HG02981 (cell line): ENCODE measurements around the gene CD48.

ENCODE experiments used
- ATAC-seq: cut with Tn5 transposase; IDR thresholded peaks from one replicate; pipeline ENCODE4 v1.9.1; 2021; ENCODE audit warnings: mild to moderate bottlenecking, moderate library complexity; ENCODE audit not compliant: unreplicated experiment

Gene CD48, protein sequence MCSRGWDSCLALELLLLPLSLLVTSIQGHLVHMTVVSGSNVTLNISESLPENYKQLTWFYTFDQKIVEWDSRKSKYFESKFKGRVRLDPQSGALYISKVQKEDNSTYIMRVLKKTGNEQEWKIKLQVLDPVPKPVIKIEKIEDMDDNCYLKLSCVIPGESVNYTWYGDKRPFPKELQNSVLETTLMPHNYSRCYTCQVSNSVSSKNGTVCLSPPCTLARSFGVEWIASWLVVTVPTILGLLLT

DNA sequence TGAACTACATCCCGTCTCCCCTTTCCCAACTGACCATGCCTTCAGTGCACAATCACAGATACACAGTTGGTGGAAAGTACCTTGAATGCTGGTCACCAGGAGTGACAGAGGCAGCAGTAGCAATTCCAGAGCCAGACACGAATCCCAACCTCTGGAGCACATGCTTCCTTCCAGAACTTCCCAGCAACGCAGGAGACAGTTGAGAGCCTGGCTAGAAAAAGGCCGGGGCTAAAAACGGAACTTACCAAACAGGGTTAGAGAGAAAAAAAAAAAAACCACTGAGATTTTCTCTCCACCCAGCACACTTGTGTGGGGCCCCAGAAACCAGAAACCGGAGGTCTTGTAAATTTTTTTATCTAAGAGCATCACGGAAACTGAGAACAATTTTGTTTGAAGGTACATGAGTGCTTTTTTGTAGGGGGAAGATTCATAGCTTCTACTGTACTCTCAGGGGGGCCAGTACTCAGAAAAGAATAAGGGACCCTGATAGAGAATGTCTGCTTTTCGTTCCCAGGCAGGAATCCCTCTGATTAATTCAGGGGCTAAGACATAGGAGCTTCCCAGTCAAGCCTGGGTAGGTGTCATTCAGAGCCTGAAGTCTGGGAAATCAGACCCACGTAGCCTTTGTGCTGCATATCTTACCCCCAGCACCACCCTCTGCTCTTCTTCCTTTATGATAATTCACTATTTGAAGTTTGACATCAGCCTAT, at the start of gene CD48:
Gene CD48 (minus strand): TSS at position 221 of the 710 bp plus-strand sequence. CDS start 59 bp downstream, at position 162.
- ATAC-seq = peak; percentile 28

DNA sequence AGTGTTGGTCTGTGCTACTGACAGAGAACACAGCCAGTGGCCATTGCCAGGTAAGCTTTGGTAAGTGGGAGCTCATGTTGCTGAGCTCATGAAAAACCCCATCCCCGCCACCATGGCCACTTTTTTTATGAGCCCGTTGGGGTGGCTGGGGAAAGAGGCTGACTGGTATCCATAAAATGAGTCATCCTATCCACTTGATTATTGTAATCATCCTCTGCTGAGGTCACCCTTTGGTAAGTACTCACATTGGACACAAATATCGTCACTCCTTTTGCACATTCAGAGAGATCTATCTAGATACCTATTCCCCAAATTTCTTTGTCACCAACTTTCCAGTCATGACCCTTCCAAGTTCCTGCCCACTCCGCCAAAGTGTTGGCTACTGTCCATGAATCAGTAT, 49.4 kb upstream of the CD48 start:
- ATAC-seq = no peak

DNA sequence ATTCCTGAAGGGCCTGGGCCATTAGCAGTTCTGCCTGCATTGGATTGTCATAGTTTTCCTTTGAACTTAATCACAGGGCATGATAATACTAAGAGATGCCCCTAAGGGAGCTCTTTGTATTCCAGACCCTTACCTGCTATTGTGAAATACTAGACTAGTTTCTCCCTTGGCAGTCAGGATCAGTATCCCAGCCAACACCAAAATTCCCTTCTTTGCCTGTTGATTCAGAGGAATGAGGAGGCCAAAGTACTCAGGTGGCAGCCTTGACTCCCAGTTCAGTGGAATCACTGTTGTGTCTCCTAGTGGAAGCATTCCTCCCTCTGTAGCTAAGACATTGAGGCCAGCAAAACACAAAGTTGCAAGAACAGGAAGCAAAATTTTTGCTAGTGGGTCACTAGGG, 48.1 kb upstream of the CD48 start:
- no peak for ATAC-seq

DNA sequence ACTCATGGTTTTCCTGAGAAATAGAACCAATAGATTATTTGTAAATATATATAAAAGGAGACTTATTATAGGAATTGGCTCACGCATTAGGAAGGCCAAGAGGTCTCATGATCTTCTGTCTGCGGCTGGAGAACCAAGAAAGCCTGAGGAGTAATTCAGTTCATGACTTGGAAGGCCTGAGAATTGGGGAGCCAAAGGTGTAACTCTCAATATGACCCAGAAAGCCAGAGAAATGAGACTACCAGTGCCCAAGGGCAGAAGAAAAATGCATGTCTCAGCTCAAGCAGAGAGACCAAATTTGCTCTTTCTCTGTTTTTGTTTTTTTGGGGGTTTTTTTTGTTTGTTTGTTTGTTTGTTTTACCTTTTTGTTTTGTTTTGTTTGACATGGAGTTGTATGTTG, 46.9 kb upstream of the CD48 start:
- no peak for ATAC-seq

DNA sequence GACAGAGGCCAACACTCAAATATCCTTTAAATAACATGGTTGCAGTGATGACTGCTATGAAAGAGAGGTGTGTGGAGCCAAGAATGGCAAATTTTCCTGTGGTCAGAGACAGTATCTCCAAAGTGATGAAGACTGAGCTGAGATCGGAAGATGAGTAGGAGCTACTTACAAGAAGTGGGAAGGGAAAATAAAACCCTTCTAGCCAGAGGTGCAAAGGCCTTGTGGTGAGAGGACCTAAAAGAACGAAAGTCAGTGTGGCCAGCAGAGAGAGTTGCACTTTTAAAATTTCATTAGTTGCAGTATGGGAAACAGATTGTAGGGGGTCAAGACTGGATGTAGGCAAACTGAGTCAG, 45.2 kb upstream of the CD48 start:
- ATAC-seq = no peak

DNA sequence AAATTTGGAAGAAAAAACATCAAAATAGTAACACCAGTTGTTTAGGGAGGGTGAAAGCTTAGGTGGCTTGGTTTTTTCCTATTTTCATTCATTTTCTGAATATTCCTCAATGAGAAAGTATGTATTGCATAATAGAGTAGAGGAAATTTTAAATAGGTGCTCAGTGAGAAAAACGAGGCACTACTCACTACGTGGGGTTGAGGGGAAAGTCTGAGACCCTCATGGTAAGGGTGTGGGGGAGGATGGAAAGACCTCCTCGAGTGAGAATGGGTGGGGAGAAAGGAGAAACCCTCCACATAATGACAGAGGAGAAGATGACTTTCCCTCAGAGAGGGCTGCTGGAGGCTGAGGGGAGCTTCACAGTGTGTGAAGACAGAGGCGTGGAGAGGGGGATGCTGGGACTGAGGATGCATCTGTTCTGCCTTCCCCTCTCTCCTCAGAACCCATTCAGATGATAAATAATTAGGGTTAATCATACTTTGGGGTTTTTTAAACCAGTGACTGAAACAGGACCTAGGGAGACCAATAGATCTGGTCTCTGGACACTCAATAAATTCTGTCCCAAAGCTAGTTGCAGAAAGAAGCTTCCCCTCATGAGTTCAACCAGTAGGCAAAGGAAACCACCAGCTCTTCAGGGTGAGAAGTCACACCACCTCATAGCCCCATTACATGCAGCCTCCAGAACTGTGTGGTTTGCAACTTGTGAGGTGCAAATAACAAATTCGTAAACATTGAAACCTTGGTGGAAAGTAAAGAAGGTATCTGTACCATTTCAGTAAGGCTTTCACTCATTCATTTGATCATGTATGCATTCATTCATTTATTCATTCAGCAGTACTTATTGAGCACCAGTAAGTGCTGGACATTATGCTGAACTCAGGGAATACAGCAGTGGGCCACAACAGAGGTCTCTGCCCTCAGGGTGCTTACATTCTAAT, 44.6 kb upstream of the CD48 start:
- ATAC-seq = no peak

DNA sequence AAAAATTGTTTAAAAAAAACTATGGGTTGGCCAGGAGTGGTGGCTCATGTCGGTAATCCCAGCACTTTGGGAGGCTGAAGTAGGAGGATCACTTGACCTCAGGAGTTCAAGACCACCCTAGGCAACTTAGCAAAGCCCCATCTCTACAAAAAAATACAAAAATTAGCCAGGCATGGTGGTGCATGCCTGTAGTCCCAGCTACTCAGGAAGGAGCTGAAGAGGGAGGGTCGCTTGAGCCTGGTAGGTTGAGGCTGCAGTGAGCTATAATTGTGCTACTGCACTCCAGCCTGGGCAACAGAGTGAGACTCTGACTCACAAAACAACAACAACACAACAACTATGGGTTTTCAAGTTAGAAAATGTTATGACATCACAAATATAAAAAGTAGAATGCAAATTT, 43.8 kb upstream of the CD48 start:
- ATAC-seq = no peak

DNA sequence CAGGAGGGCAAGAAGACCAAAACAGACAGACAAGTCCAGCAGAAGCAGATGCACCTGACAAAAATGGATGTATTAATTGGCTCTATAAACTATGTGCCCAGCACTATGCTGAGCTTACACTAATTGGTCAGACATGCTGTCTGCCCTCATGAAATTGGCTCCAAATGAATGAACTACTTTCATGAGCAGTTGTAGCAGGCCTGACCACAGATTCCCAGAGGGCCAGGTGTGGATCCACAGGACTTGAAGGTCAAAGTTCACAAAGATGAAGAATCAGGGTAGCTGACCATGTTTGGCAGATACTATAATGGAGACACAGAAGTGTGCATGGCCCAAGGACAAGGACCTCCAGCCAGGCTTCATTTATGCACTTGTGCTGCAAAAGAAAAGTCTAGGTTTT, 42.0 kb upstream of the CD48 start:
- ATAC-seq = no peak

DNA sequence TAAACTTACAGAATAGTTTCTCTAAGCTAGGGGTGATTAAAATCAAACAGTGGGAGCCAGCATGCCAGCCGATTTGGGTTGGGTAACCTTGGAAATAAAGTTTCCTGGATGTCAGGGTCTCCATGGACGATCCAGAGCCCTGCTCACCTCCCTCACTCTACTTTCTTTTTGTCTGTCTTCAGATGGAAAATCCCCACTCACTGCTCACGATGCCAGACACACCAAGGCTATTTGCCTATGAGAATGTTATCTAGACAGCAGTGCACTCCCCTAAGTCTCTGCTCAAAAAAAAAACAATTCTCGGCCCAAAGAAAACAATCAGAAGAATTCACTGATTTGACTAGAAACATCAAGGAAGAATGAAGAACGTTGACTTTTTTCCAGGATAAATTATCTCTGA, 41.3 kb upstream of the CD48 start:
- ATAC-seq = no peak

DNA sequence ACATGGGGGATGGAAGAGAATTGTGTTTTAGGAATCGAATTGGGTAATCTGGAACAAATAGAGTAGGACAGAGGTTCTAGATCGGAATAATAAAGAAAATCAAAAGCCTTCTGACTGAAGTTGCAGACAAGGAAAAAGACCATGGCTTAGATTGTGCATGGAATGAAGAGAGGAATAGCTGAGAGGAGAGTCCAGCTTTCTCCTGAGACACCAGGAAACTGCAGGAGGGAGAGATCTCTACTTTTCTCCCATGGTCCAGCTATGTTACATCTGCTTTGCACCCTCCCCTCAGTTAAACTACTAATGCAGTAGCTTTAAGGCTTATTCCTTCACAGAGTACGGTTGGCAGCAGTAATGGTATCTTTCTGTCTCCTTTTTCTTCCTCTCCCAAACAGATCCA, 40.8 kb upstream of the CD48 start:
- ATAC-seq = no peak

DNA sequence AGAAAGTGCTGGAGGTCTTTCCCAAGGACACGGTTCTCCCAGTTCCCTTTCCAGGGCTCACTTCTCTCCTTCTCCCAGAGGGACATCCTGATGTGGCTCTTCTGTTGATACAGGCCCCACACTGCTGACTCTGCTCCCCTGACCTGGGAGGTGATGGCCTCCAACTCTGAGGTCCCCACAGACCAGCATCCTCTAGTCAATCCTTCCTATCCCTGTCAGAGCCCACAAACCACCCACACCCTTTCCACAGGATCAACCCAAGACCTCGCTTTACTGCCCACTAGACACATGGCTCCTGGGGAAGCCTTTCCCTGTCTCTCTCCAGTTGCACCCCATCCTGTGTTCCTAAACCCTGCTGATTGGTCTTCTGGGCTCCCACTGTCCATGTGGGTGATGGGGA, 39.0 kb upstream of the CD48 start:
- no peak for ATAC-seq

DNA sequence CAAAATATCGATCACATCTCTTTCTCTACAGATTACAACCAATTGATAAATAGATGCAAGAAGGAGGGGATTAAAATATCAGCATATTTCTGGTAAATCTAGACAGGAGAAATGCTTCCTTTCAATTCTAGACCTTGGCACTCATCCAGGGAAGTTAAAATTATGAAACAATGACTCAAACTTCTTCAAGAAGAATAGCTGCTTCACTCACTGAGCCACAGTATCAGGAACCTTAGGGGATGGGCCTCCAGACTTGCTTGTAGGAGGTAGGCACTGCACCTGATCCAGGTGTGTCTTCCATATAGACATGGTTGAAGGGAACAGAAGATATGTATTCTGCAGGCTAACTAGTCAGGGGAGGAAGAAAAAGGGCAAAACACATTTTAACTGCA, 37.3 kb upstream of the CD48 start:
- no peak for ATAC-seq

DNA sequence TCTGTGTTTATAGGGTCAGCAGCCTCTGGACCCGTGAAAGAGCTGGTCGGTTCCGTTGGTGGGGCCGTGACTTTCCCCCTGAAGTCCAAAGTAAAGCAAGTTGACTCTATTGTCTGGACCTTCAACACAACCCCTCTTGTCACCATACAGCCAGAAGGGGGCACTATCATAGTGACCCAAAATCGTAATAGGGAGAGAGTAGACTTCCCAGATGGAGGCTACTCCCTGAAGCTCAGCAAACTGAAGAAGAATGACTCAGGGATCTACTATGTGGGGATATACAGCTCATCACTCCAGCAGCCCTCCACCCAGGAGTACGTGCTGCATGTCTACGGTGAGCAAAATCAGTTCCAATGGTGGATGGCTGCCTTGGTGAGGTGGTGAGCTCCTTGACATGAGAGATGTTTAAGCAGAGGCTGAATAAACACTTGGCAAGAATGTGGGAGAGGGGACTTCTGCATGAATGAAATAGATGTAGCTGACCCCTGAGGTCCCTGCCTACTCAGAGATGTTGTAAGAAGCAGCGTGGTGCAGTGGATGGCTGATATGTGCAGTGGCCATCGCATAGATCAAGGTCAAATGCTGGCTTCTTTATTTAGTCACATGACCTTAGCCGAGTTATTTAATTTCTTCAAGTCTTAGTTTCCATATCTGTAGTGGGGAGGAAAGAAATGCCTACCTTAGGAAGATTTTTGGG, 36.7 kb upstream of the CD48 start:
- no peak for ATAC-seq

DNA sequence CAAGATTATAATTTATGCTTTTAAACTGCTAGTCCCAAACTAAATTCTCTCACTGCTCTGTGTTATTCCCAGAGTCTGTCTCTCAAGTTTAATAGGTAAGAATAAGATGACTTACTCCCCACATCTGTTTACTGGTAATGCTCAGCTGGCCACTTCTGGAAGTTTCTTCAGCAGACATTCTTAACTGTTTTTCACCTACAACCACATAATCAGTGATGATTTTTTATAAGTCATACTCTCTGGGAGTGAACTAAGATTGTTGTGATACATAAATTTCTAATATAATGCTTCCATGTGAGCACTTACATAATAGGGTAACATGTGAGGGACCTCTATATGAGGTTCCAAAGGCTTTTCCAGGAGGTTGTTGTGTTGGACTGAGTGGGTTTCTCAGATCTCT, 36.1 kb upstream of the CD48 start:
- ATAC-seq = no peak

DNA sequence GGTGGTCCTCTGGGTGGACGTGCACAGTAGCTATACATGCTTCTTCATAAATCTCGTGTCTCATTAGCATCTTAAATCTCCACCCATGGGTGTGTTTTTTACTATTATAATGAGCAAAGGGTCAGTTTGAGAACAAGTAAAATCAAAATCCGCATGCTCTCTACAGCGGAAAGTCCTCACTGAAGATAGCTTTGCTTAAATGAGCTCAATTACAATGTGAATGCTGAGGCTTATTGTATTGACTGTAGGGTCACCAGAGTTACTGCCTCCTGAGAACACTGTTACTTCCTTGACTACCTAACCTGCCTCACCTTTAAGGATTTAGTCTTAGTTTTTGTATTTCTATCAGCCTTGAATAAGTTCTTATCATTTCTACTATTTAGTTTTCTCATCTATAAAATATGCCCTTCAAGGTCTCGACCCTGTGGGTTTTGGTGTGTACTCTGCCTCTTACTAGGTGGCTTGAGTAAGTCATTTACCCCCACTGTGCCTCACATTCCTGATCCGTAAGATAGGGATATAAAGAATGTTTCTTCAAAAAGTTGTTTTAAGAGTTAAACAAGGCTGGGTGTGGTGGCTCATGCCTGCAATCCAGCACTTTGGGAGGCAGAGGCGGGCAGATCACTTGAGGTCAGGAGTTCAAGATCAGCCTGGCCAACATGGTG, 35.3 kb upstream of the CD48 start:
- ATAC-seq = no peak

DNA sequence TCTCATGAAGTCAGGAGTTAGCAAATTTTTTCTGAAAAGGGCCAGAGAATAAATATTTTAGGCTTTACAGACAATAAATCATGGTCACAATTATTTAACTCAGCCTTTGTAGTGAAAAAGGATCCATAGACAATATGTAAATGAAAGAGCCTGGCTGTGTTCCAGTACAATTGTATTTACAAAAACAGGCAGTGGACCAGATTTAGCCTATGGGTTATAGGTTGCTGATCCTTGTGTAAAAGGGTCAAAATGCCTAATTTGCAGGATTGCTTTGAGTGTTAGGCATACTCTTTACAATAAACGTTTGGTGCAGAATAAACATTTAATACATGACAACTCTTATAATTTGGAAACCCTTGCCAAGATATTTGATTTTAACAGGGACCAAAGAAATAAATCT, 33.9 kb upstream of the CD48 start:
- ATAC-seq = no peak

DNA sequence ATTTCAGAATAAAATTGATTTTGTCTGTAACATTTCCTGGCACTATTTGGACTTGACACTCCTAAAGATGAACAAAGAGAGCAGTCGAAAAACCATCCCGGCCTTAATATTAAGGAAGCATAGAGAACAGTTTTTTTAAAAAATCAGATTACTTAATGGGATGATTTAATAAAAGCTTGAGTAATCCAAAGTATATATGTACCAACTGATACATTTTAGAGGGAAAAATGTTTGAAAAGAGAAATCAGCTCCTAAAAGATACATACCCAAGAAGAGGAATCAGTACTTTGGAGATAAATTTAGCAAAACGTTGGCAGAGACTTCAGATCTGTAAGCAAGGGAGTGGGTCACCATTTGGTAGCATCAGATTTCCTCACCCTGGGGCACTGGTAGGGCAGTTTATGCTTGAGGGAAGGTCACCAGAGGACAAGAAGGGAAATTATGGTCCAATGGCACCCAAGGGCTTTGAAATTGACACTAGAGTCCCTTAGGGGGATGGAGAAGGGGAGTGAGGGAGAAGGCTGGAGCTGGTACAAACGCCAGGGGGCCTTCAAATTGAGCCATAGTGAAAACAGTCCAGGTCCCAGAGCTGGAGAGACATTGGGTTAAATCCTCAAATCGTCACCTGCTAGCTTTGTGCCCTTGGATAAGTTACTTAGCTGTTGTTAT, 33.4 kb upstream of the CD48 start:
- no peak for ATAC-seq

DNA sequence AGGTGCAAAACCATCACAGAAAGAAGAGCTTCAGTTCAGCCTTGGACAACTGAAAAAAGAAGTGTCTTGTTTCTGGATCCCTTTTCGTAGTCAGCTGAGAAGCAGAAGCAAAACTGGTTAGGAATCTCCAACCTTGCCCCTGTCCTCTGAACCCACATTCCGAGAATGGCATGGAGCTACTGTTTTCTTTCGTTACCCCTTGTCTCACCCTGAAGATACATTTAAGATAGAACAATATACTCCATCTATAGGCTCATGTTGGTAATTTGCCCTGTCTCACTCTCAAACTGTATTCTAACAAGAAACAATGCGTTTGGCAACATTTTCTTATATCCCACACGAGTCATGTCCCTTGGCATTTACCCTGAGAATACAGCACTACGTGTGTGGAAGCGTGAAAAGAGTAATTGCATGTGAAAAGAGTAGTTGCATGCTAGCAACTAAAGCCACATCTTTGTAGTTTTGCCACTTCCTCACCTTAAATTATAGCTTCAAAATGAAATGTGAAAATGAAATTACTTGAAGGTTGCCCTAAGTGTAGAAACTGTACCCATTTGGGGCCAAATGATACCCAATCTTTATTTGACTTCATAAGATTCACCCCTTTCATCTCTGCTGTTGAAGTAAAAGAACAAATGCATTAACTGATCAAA, 32.7 kb upstream of the CD48 start:
- no peak for ATAC-seq

DNA sequence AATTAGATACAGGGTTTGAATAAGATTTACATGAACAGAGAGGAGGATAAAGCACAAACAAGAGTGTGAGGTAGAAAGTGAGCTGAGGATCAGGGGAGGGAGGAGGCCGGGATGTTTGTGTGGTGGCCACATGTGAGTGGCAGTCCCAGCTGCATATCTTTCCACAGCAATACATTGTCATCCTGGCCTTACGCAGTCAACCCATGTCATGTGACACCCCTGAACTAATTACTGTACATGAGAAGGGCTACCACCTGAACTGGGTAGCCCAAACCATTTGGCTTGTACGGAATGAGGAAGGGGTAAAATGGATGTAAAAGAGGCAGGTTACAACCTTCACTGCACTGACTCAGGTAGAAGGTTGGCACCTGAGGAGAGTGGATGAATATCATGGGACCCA, 31.6 kb upstream of the CD48 start:
- ATAC-seq = no peak
